K562 (cell line): Measurements from ENCODE around the gene TPRG1L. TPM values are rescaled to one million over a fixed set of nuclear protein-coding genes. Genes with fewer than 3 reads are reported as not detected.

ENCODE experiments used
- ATAC-seq: fragments of 200-7000 bp; cut with Tn5 transposase; 3 replicates; pipeline ENCODE4 v1.9.1; 2020; ENCODE audit warnings: moderate library complexity
- BruUV-seq: library from RNA; stranded (reverse); fragments of 400-500 nt; replicated peaks from 2 replicates; lab custom pipeline; 2021; lab: Mats Ljungman, UMichigan
- CTCF ChIA-PET: fragments of 300-600 bp; formaldehyde crosslinking; extraction: SDS; loops from one replicate; lab custom pipeline; 2021; ENCODE audit warnings: low intra/inter-chr PET ratio; lab: Yijun Ruan, JAX
- POLR2A ChIA-PET: fragments of 300-600, 350-650 bp; sonication (Branson Sonifier 250); formaldehyde crosslinking; extraction: SDS; loops from one replicate; lab custom pipeline; 2021; ENCODE audit warnings: antibody characterized with exemption, inconsistent platforms; lab: Yijun Ruan, JAX
- DNase-seq, 4 experiments: peaks; one replicate each; pipeline versions ENCODE4 v3.0.0 to v3.0.0-alpha.2; 2011 to 2018; ENCODE audit warnings: low spot score in 3 of 4, mixed read lengths in 3 of 4; ENCODE audit errors: extremely low read depth in 1 of 4
- FAIRE-seq: peaks from 2 replicates; lab custom pipeline; 2011; peaks lifted over from hg19 to GRCh38; lab: Jason Lieb, UNC
- H2AFZ ChIP-seq: 2 replicates; pipeline ENCODE4 v1.6.0; 2011; ENCODE audit warnings: low read depth, low read length, control low read depth, inconsistent platforms
- H3K27ac ChIP-seq: fragments of 200-600 bp; 3 replicates; pipeline ENCODE4 v1.8.0; 2011; ENCODE audit warnings: low read depth, mild to moderate bottlenecking, control low read depth, inconsistent platforms, low read length, moderate library complexity, mixed read lengths; ENCODE audit errors: extremely low read depth
- H3K27me3 ChIP-seq, 2 experiments: fragments of 300-600 bp in 1 of 2; 2 replicates in 1 of 2; 3 replicates in 1 of 2; pipeline versions ENCODE4 v1.6.0 to v1.8.0; 2011; ENCODE audit warnings: inconsistent platforms in 2 of 2, low read length in 2 of 2, mild to moderate bottlenecking in 1 of 2, mixed read lengths in 1 of 2, moderate library complexity in 1 of 2; ENCODE audit not compliant: control insufficient read depth in 2 of 2, insufficient read depth in 2 of 2
- H3K36me3 ChIP-seq: fragments of 300-600 bp; 3 replicates; pipeline ENCODE4 v1.8.0; 2011; ENCODE audit warnings: mild to moderate bottlenecking, low read length, inconsistent platforms; ENCODE audit not compliant: control insufficient read depth, insufficient read depth
- H3K4me1 ChIP-seq, 2 experiments: fragments of 200-600 bp in 1 of 2; replicated peaks in 1 of 2; 2 replicates in 1 of 2; 3 replicates in 1 of 2; pipeline versions ENCODE4 v1.5.1 to v1.8.0; 2011; ENCODE audit warnings: inconsistent platforms in 2 of 2, low read length in 2 of 2, mild to moderate bottlenecking in 1 of 2, mixed read lengths in 1 of 2, moderate library complexity in 1 of 2; ENCODE audit not compliant: control insufficient read depth in 2 of 2, insufficient read depth in 2 of 2
- H3K4me2 ChIP-seq: 2 replicates; pipeline ENCODE4 v1.6.1; 2011; ENCODE audit warnings: low read length, control low read depth, inconsistent platforms, mixed read lengths; ENCODE audit not compliant: insufficient read depth
- H3K4me3 ChIP-seq: fragments of 200-600 bp; sonication (generic), shearing (Covaris generic); 2 replicates; pipeline ENCODE4 v1.5.1; 2016; ENCODE audit warnings: control low read depth, inconsistent platforms
- H3K79me2 ChIP-seq: fragments of 200-600 bp; 3 replicates; pipeline ENCODE4 v1.8.0; 2011; ENCODE audit warnings: low read length, inconsistent platforms; ENCODE audit not compliant: control insufficient read depth, insufficient read depth
- H3K9ac ChIP-seq, 2 experiments: 2 replicates each; pipeline versions ENCODE4 v1.6.0 to v1.6.1; 2011; ENCODE audit warnings: low read depth in 2 of 2, low read length in 2 of 2, control low read depth in 1 of 2, inconsistent platforms in 1 of 2, mild to moderate bottlenecking in 1 of 2, mixed read lengths in 1 of 2; ENCODE audit not compliant: insufficient read depth in 1 of 2
- H3K9me1 ChIP-seq: one replicate; pipeline ENCODE4 v1.6.0; 2011; ENCODE audit warnings: inconsistent platforms, mild to moderate bottlenecking, low read length, moderate library complexity; ENCODE audit not compliant: control insufficient read depth, insufficient read depth
- H3K9me3 ChIP-seq: replicated peaks from 2 replicates; pipeline ENCODE4 v1.5.1; 2011; ENCODE audit warnings: low read depth, low read length, inconsistent platforms; ENCODE audit not compliant: control insufficient read depth, insufficient read depth
- H4K20me1 ChIP-seq: replicated peaks from 2 replicates; pipeline ENCODE4 v1.6.1; 2011; ENCODE audit warnings: low read length, inconsistent platforms, mixed read lengths; ENCODE audit not compliant: control insufficient read depth, insufficient read depth
- ARHGAP35 ChIP-seq: fragments of 450-650 bp; IDR thresholded peaks from 2 replicates; pipeline ENCODE4 v1.6.1; 2018; ENCODE audit not compliant: partially characterized antibody
- ATF2 ChIP-seq: sonication (generic); formaldehyde crosslinking; IDR thresholded peaks from 2 replicates; pipeline ENCODE4 v1.8.1; 2022; ENCODE audit warnings: missing genetic modification reagents
- GABPB2 ChIP-seq: fragments of 250-450 bp; sonication (Bioruptor Pico); conservative IDR thresholded peaks from 2 replicates; pipeline ENCODE4 v1.5.1; 2021; ENCODE audit warnings: mild to moderate bottlenecking
- HIVEP1 ChIP-seq: fragments of 250-450 bp; sonication (Bioruptor Pico); IDR thresholded peaks from 2 replicates; pipeline ENCODE4 v1.4.0; 2020; ENCODE audit warnings: mild to moderate bottlenecking
- HOXB6 ChIP-seq: fragments of 250-450 bp; sonication (Bioruptor Pico); IDR thresholded peaks from 2 replicates; pipeline ENCODE4 v1.5.1; 2022; ENCODE audit warnings: mild to moderate bottlenecking, borderline replicate concordance
- NFRKB ChIP-seq: fragments of 450-650 bp; IDR thresholded peaks from 2 replicates; pipeline ENCODE4 v1.6.1; 2016; ENCODE audit warnings: low read depth
- POLR2A ChIP-seq: fragments of 450-650 bp; conservative IDR thresholded peaks from 2 replicates; pipeline ENCODE4 v1.6.1; 2016
- POLR2AphosphoS2 ChIP-seq: IDR thresholded peaks from 2 replicates; pipeline ENCODE4 v1.6.1; 2012; ENCODE audit warnings: low read length, improper control_type of control experiment
- PTBP1 ChIP-seq: fragments of 200-400 bp; formaldehyde crosslinking; IDR thresholded peaks from 2 replicates; pipeline ENCODE4 v1.6.1; 2017; ENCODE audit warnings: low read depth, low read length
- STAT5A ChIP-seq: IDR thresholded peaks from 2 replicates; pipeline ENCODE4 v1.6.1; 2012; ENCODE audit warnings: low read length, inconsistent platforms, borderline replicate concordance
- TRIM28 ChIP-seq: fragments of 450-650 bp; IDR thresholded peaks from 2 replicates; pipeline ENCODE4 v1.6.1; 2017
- ZFP91 ChIP-seq: sonication (generic); formaldehyde crosslinking; IDR thresholded peaks from 2 replicates; pipeline ENCODE4 v1.8.0; 2022; ENCODE audit warnings: mild to moderate bottlenecking, missing genetic modification reagents
- ZNF316 ChIP-seq: fragments of 450-650 bp; IDR thresholded peaks from 2 replicates; pipeline ENCODE4 v1.6.1; 2016
- WGBS: fragments of 100-300 bp; shearing (Covaris generic); methylation state at CpG from one replicate; pipeline ENCODE4 v1.1.6; 2016; ENCODE audit warnings: low coverage, mixed read lengths; ENCODE audit not compliant: insufficient coverage; ENCODE audit errors: missing lambda C conversion rate; 5-methylcytosine and 5-hydroxymethylcytosine counted together
- in situ Hi-C: fragments of 300-500 bp; cut with MboI; formaldehyde crosslinking; loops from 4 replicates; pipeline ENCODE4 v1.15.0; 2018; ENCODE audit warnings: inconsistent platforms, mixed read lengths
- intact Hi-C: fragments of 100-400 bp; cut with micrococcal nuclease; formaldehyde crosslinking; loops from 2 replicates; pipeline ENCODE4 v1.14.2; 2022
- polyA plus RNA-seq, 8 experiments: library from polyadenylated mRNA; depleted of rRNA in 4 of 8; stranded (reverse) in 5 of 8; unstranded in 3 of 8; fragments of >200 nt; fragmentation: Nextera tagmentation in 2 of 8; fragmentation: Illumina TruSeq in 1 of 8; extraction: Ambion mirVana in 2 of 8; extraction: Trizol in 1 of 8; gene quantifications; 2 replicates each; pipeline versions ENCODE4 v1.2.1 to v1.2.3, GENCODE V29; 2011 to 2014; ENCODE audit warnings: inconsistent platforms in 1 of 8, missing spikeins in 1 of 8
- total RNA-seq, 7 experiments: library from RNA; depleted of rRNA in 6 of 7; stranded (reverse); fragments of >200 nt in 6 of 7; fragmentation: Illumina TruSeq in 2 of 7; extraction: Trizol in 2 of 7; gene quantifications; 2 replicates each; pipeline versions ENCODE4 v1.2.1 to v1.2.3, GENCODE V29; 2011 to 2021; ENCODE audit warnings: low replicate concordance in 1 of 7
- TF ChIP-seq, protein P1 (sequence below): fragments of 250-450 bp; sonication (Bioruptor Pico); IDR thresholded peaks from 2 replicates; pipeline ENCODE4 v1.5.1; 2021; ENCODE audit warnings: mild to moderate bottlenecking

TPRG1L gene
- total and polyA plus RNA-seq, 9 of the 15 experiments (the other 6 are each of a cell fraction or from before 2014, with no cell fraction given) = 1.6 to 11.0 (median 6.2) TPM

DNA sequence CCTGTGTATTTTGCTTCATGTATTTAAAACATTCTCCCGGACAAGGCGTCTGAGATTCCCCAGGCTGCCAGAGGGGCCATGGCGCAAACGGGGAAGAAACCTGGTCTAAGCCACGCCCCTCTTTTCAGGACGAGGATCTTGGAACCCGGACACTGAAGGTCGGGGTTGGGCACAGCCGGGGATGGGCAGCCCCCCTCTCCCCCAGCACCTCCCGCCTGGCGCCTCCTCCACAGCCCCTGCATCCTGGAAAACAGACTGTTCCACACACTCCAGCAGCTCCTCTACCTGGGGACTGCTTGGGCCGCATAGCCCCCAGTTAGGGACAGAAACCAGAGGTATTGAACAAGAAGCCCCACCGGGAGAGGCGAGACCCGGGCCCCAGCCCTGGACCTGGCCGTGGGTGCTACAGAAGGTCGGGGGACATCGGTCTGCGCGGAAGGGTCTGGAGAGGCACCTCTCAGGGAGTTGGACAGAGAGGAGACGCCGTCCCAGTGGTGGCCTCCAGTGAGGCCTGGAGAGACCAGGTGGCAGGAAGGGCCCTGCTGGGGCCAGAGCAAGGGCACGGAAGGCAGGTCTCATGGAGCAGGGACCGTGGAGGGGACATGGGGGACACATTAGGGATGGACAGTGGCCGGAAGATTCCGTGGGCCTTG is 32.9 kb downstream of the TPRG1L start:
- Histone ChIP-seq H3K4me1 (peaks cover 5 to 11% of the 10 kb centered on the region in 2 experiments), H3K9ac (no peak overlapping the region; a peak in 1 of 4 replicates), H4K20me1 (peaks cover 3% of the 10 kb centered on the region), H3K4me2 (no peak overlapping the region), H3K79me2 (no peaks in the 10 kb centered on the region), H3K27ac (no peak overlapping the region), H3K9me1 (no peaks in the 10 kb centered on the region), H3K4me3 (no peak overlapping the region), H2AFZ (no peak overlapping the region), H3K9me3 (no peaks in the 10 kb centered on the region), H3K36me3 (no peaks in the 10 kb centered on the region), H3K27me3 (peaks cover 56 to 67% of the 10 kb centered on the region in 2 experiments)
- BruUV-seq = no TSS peak
- intact Hi-C loops (no loop called here), in situ Hi-C loops (no loop called here)
- WGBS = 23% methylated on average over 26 of the region's 26 CpGs
- ChIA-PET CTCF (no interaction called here), POLR2A (interaction anchor here (0.6 kb wide), 1 partner anchor 189 kb away, joined by 3 read pairs; no protein-coding TSS in a partner anchor)
- TF ChIP-seq ARHGAP35 (no peak), HOXB6 (CRISPR knock-in tag) (no peak), NFRKB (no peak), ZNF316 (no peak), ZFP91 (no peak), POLR2AphosphoS2 (no peak), STAT5A (no peak), PTBP1 (no peak), HIVEP1 (CRISPR knock-in tag) (no peak), TRIM28 (no peak), POLR2A (no peak), ATF2 (CRISPR knock-in tag) (no peak), GABPB2 (CRISPR knock-in tag) (no peak)
- TF ChIP-seq, protein P1, sequence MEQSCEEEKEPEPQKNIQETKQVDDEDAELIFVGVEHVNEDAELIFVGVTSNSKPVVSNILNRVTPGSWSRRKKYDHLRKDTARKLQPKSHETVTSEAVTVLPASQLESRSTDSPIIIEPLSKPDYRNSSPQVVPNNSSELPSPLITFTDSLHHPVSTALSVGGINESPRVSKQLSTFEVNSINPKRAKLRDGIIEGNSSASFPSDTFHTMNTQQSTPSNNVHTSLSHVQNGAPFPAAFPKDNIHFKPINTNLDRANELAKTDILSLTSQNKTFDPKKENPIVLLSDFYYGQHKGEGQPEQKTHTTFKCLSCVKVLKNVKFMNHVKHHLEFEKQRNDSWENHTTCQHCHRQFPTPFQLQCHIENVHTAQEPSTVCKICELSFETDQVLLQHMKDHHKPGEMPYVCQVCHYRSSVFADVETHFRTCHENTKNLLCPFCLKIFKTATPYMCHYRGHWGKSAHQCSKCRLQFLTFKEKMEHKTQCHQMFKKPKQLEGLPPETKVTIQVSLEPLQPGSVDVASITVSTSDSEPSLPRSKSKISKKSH = no peak
- DNase-seq (no peak), ATAC-seq (peak; percentile 12; the same call in 2 of the 3 replicates), FAIRE-seq (no peak)
